SK-MEL-5 (cell line): ENCODE measurements around the gene PFDN5. TPM values are rescaled to one million over a fixed set of nuclear protein-coding genes. Genes with fewer than 3 reads are reported as not detected.
A peak's percentile ranks its signal among the peaks of the same experiment; 100 is the strongest.

ENCODE experiments used
- DNase-seq: peaks from one replicate; pipeline ENCODE4 v3.0.0-alpha.2; 2016; ENCODE audit warnings: low read depth, low spot score
- in situ Hi-C: cut with HindIII; loops from 2 replicates; pipeline ENCODE4 v1.10.0; 2016; ENCODE audit warnings: low sequenced_read_pairs, high pct_unique_total_duplicates, low pct_unique_long_range_greater_than_20kb
- total RNA-seq: library from RNA; depleted of rRNA; stranded (reverse); fragments of >200 nt; shearing (Covaris generic); gene quantifications from 2 replicates; pipeline ENCODE4 v1.2.3, GENCODE V29; 2014; rRNA removed

Gene PFDN5
- total RNA-seq, 1 experiment from 2014 or later, result 531 TPM

GRCh38 chr12:53343449-53343848 lies 48.1 kb downstream of the PFDN5 start:
- in situ Hi-C loops, result no loop called here
- DNase-seq, result no peak

GRCh38 chr12:53343969-53344368 lies 48.6 kb downstream of the PFDN5 start:
- in situ Hi-C loops, result no loop called here
- no peak for DNase-seq

GRCh38 chr12:53344487-53344823 lies 49.1 kb downstream of the PFDN5 start:
- DNase-seq, result no peak
- in situ Hi-C loops, result no loop called here

GRCh38 chr12:53344824-53345485 lies 49.6 kb downstream of the PFDN5 start:
- in situ Hi-C loops, result no loop called here
- peak; percentile 72 for DNase-seq

- in situ Hi-C loops, result no loop called here
- DNase-seq, result no peak
These were observed 50.3 kb downstream of the PFDN5 start for GRCh38 chr12:53345486-53346188.

GRCh38 chr12:53346491-53346890 lies 51.1 kb downstream of the PFDN5 start:
- in situ Hi-C loops, result no loop called here

GRCh38 chr12:53347905-53348304 lies 52.6 kb downstream of the PFDN5 start:
- in situ Hi-C loops, result no loop called here
- DNase-seq, result no peak

More at GRCh38 chr12:53346491-53346890, 51.1 kb downstream of the PFDN5 start:
- DNase-seq, result no peak

Other genes starting within 250 kb of the PFDN5 start
- 13.9 and 15.9 TPM in 2 replicates for gene TNS2, start 245.5 kb upstream of the PFDN5 start, total RNA-seq
- 31.8 and 32.4 TPM in 2 replicates for gene SPRYD3, start 216.2 kb upstream of the PFDN5 start, total RNA-seq
- gene IGFBP6, start 197.9 kb upstream of the PFDN5 start, total RNA-seq, result 1.7 and 1.9 TPM in 2 replicates
- not detected in 2 replicates for gene SOAT2, start 192.1 kb upstream of the PFDN5 start, total RNA-seq
- 11.7 and 16.6 TPM in 2 replicates for gene ZNF740, start 114.8 kb upstream of the PFDN5 start, total RNA-seq
- gene CSAD, start 114.6 kb upstream of the PFDN5 start, total RNA-seq, result 1.7 and 6.1 TPM in 2 replicates
- gene ITGB7, start 88.3 kb upstream of the PFDN5 start, total RNA-seq, result 18.8 and 29.2 TPM in 2 replicates
- gene RARG, start 63.3 kb upstream of the PFDN5 start, total RNA-seq, result 5.6 and 7.0 TPM in 2 replicates
- gene ESPL1, start 27.2 kb upstream of the PFDN5 start, total RNA-seq, result 8.3 and 9.2 TPM in 2 replicates
- 59.4 and 61.3 TPM in 2 replicates for gene MYG1, start 4.2 kb downstream of the PFDN5 start, total RNA-seq
- 72.2 and 73.3 TPM in 2 replicates for gene AAAS, start 26.1 kb downstream of the PFDN5 start, total RNA-seq
- not detected in 2 replicates for gene SP7, start 40.8 kb downstream of the PFDN5 start, total RNA-seq
- 38.9 and 40.5 TPM in 2 replicates for gene SP1, start 84.6 kb downstream of the PFDN5 start, total RNA-seq
- gene AMHR2, start 128.3 kb downstream of the PFDN5 start, total RNA-seq, result 0.13 TPM in 1 of 2 replicates, not detected in the other
- 101 and 106 TPM in 2 replicates for gene PRR13, start 146.2 kb downstream of the PFDN5 start, total RNA-seq
- 165 and 176 TPM in 2 replicates for gene PCBP2, start 156.6 kb downstream of the PFDN5 start, total RNA-seq
- gene MAP3K12, start 203.9 kb downstream of the PFDN5 start, total RNA-seq, result 10.1 and 11.4 TPM in 2 replicates
- gene TARBP2, start 205.7 kb downstream of the PFDN5 start, total RNA-seq, result 57.3 and 62.8 TPM in 2 replicates
- not detected in 2 replicates for gene NPFF, start 211.9 kb downstream of the PFDN5 start, total RNA-seq